IPS DF 4.7 (cell line): ENCODE measurements around the gene MROH9.

Experiments used
- DNase-seq: peaks from one replicate; pipeline ENCODE4 v3.0.0-alpha.2; 2013; ENCODE audit warnings: low spot score; ENCODE audit errors: extremely low read depth

The MROH9 gene

DNA sequence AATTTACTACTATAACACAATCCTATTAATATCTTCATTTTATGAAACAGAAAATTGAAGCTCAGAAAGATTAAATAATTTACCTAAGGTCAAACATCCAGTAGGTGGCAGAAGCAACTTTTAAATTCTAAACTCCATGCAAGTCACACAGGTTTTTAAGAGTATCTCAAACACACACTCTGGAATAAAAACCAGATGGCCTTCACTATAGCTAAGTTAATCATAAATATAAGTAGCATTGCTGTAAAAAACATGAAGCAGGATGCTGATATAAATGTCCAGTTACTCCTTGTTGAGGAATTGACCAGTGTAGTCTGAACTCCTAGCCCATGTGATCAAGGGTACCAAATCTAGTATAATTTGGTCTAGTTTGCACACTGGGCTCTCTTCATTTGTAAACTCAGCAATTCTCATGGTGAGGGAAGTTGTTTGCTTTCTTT is 146.0 kb downstream of the MROH9 start:
- no peak for DNase-seq

DNA sequence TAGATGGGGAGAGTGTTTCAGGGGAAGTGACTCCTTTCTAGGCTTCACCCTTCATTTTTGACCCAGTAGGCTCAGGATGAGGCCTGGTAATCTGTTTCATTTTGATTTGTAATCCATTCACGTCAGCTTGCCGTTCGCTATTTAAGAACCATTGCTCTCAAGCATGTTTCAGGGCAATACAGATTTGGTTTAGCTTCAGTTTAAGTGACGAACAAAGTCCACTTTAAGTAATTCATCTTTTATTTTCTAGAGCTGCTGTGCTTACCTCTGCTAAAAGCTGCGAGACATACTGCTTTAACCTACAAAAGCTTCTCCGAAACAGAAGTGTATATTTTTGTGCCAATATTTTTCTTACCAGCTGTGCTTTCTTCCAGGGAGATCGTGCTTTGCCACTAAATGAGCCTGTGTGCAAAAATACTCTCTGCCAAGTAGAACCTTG is 146.4 kb downstream of the MROH9 start:
- no peak for DNase-seq

DNA sequence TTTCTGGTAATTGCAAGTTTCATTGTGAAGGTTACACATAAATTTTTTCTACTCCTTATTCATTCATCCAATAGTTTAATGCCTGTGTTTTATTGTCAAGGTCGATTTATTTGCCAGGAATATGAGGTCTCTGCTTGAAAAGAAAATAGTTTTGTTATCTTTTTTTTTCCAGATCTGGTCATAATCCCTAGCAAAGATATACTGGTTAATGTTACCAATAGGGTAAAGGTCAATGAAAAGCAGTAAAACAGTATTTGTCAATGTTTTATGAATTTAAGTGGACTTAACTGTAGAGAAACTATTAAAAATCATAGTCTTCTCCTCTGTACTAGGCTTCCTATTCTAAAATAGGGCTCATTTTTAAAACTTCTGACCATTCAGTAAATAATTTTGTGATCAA is 147.3 kb downstream of the MROH9 start:
- no peak for DNase-seq

DNA sequence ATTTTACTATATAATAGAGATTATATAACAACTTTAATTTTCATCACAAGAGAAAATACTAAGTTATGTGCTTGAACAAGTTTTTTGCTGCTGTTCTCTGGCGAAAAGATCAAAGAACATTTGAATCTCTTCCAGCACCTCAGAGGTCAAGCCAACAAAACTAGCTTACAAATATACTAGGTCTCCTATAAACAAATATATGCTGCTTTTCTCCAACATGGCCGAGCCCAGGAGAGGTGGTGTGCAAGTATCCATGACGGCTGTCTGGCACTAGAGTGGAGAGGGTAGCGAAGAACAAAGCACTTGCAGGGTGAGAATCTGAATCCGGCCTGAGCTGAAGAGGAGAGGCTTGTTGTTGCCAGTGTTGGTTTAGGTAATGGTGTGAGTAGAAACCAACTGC is 147.9 kb downstream of the MROH9 start:
- DNase-seq: no peak

DNA sequence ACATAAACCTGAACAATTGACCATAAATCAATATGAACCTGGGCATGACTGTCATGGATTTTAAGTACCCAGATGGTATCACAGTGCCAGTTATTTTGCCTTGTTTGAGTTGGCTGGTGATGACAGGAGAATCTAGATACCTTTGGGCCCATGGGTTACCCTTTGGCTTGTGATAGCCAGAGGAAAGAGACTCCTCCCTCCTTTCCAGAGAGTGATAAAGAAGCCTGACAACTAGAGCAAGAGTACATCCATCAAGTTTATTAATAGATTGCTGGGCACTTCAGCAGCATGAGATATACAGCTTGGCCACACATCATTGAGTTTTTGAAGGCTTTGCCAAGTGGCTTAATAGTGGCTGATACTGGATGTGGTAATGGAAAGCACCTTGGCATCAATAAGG is 148.8 kb downstream of the MROH9 start:
- DNase-seq: no peak

DNA sequence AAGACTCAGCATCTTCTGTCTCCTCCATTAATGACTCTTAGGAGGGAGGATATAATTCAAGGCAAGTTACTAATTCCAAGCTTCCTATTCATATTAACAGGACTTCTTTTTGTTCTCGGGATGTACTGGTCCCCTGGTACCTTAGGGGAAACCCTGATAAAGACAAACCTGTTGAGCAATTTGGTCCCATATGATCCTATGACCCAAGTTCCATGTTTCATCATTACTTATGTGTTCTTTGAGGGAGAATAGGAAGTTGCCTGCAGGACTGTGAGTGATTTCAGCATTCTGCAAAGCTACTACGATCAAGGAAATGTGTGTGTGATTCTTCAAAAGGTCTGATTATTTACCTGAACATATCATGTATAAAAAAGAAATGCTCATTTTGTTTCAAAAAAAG is 149.5 kb downstream of the MROH9 start:
- no peak for DNase-seq

DNA sequence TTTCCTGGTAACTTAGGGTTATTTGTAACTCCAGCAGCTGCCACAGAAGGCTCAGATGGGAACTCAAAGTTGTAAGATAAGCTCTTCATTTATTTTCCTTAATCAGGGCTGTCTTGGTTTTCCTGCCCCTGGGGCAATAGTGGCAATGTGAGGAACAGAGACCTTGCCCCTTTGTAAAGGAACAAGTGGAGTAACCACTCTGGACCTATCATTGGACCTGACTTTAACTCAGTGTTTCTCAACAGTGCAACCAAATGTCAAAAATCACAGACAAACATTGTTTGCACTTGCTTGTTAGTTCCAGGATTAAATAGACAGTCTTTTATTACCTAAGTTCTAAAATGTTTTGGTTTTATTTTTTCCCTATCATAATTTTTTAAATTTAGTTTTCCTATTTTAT is 152.6 kb downstream of the MROH9 start:
- no peak for DNase-seq

DNA sequence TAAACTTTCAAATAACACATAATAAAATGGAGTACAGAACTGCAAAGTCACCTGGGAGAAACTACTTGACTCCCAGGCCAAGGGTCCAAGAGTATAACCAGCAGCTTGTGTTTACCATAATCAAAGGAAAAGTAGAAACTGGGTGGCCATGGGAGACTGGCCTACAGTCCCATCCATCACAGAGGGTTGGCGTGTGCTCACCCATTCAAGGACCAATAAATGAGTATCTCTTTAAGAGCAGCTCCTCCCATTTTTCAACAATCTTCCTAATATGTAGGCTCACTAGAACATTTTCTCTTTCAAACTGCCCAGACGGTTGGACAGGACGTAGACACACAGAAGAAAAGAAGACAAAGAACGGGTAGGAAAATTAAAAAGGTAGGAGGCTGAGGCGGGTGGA is 155.3 kb downstream of the MROH9 start, which contains the start of gene FMO3:
Gene FMO3 (plus strand): TSS at position 302 of the 400 bp plus-strand sequence. CDS start 1,754 bp downstream, outside the sequence.
- DNase-seq: no peak

DNA sequence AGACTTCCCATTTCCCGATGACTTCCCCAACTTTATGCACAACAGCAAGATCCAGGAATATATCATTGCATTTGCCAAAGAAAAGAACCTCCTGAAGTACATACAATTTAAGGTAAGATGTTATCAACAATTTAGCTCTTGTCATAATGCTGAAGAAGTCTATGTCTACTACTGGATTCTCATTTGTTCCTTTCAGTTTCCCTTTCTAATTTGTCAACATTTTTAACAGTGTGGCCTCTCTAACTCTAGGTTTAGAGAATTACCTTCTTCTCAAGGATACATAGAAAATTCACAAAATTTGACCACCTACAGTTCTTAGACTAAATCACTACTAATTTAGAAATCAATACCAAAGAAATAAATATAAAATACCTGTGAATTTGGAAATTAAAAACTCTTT is 168.5 kb downstream of the MROH9 start:
- DNase-seq: no peak

DNA sequence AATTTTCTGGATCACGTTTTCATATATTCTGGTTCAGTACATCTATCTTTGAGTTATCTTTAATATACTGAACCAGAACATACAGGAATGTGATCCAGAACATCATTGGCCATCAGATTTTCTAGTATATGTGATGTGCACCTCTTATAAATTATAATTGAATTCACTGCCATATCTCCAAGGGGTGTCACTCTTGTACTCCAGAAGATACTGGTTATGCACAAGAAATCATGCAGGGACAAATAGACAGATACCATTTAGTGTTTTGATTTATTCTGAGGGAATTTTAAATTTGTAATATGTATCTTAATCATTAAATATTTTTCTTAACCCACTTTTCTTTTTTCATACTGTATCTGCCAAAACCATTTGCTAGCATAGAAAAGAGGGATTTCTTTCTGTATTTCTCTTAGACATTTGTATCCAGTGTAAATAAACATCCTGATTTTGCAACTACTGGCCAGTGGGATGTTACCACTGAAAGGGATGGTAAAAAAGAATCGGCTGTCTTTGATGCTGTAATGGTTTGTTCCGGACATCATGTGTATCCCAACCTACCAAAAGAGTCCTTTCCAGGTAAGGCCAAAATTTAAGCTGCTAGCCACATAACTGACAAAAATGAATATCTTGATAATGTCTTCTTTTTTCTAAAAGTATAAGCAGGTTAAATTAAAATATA is 172.1 kb downstream of the MROH9 start:
- no peak for DNase-seq

DNA sequence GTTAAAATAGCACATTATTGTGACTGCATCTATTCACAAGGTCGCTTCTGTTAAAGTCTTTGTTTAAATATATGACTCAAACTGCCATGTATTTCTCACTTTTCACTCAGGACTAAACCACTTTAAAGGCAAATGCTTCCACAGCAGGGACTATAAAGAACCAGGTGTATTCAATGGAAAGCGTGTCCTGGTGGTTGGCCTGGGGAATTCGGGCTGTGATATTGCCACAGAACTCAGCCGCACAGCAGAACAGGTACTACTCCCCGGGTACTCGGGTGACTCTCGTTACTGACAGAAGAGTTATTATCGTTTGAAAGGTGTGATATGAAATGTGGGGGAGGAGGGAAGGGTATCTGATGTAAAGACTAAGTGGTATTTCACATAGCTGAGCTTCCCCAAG is 172.6 kb downstream of the MROH9 start:
- no peak for DNase-seq

DNA sequence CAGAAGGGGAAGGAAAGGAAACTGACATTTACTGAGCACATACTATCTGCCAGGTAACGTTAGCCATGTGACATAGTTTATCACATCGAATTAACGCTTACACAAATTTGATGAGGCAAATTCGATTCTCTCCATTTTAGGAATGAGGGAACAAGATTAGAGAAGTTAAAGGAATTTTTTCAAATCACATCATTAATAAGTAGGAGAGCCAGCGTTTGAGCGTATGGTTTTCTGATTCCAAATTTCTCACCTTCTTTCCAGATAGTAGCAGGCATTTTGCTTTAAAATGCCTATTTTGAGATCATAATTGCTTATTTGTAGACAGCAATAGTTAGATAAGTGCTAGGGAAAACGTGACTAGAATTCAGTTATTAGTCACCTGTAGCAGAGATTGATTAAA is 174.6 kb downstream of the MROH9 start:
- DNase-seq: no peak

DNA sequence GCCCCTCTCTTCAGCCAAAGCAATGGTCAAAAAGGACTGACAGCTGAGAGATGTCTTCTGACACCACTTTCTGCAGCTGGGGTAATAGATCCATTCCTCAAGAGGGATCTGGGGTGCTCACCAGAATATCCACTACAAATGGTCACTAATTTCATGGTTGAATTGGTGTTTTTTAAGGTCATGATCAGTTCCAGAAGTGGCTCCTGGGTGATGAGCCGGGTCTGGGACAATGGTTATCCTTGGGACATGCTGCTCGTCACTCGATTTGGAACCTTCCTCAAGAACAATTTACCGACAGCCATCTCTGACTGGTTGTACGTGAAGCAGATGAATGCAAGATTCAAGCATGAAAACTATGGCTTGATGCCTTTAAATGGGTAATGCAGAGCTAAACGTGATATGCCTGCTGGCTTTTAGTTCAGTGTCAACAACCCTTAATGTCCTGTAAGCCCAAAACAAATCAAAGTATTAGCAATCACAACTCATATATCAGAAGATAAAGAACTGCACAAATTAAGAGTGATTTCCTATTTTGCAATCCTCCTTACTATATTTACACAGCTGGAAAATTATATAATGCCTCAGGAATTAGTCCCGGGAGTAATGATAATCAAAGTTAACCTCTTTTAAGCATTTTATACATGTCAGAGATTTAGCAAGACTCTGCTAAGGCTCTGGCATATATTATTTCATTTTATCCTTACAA is 175.4 kb downstream of the MROH9 start:
- DNase-seq: no peak

DNA sequence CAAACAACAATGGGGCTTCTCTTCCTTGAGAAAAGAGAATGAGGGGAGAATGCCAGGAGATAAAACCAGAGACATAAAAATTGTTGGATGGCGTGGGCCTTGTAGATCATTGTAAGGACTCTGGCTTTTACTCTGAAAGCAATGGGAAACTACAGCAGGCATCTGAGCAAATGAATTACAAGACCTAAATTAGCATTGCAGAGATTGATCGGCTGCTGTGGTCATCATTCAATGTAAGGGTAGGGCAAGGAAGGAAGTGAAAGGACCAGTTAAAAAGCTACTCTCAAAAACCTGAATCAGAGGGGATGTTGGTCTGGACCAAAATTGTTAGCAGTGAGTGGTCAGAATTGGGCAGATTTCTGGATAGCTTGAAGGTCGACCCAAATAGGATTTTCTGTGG is 176.8 kb downstream of the MROH9 start:
- DNase-seq: no peak

DNA sequence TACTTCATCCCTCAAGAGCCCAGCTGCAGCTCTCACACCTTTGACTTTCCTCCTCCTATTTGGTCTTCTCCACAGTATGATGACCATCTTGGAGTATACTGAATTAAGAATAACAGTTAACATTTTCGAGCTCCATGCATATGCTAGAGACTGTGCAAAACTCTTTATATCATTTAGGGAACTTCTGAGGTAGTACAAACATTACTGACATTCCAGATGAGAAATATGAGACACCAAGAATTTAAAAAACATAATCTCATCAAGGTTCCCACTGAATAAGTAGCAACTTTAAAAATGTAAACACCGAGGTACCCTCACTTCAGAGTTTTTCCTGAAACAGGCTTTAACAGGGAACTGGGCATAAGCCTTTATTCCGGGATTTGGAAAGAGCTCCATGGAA is 178.0 kb downstream of the MROH9 start:
- no peak for DNase-seq
